Testis (tissue), 2 donors: ENCODE results near the gene AMOTL1.

ENCODE experiments used
- POLR2A ChIP-seq: fragments of 450-650 bp; IDR thresholded peaks from one replicate; pipeline ENCODE4 v1.6.1; 2017; ENCODE audit warnings: antibody characterized with exemption, mild to moderate bottlenecking, moderate library complexity
- TF ChIP-seq, protein P1 (sequence below), 3 experiments: fragments of 450-650 bp in 2 of 3; fragments of 200-600 bp in 1 of 3; sonication (generic) in 1 of 3; IDR thresholded peaks; one replicate each; pipeline ENCODE4 v1.5.1; 2016 to 2019; ENCODE audit warnings: antibody characterized with exemption in 3 of 3, mild to moderate bottlenecking in 2 of 3, moderate library complexity in 1 of 3

DNA sequence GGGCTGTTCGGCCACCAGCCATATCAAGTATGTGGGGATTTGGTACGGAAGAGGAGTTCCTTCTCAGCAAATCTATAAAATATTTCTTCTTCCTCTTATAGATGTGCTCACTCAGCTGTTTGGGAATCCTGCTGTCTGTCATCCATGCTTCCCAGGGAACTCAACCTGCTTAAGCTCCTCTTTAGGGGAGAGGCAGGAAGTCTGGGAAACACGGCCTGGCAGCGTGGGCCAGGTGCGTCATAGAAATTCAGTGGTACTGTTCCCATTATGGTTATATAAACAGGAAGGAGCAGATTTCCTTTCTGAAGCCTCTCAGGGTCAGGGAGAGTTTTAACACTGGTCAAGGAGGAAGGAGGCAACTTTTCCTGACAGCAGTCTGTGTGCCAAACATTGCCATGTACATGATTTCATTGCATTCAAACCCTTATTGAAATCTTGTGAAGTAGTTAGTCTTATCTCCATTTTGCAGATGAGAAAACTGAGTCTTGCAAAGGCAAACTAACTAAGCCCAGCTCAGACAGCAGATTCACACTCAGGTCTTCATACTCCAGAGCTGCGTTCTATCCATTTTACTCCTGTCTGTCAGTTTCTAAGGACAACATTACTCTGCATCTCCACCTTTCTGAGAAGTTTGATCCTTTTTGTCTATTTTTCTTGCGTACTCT lies 35.4 kb upstream of the AMOTL1 start:
- TF ChIP-seq, protein P1, sequence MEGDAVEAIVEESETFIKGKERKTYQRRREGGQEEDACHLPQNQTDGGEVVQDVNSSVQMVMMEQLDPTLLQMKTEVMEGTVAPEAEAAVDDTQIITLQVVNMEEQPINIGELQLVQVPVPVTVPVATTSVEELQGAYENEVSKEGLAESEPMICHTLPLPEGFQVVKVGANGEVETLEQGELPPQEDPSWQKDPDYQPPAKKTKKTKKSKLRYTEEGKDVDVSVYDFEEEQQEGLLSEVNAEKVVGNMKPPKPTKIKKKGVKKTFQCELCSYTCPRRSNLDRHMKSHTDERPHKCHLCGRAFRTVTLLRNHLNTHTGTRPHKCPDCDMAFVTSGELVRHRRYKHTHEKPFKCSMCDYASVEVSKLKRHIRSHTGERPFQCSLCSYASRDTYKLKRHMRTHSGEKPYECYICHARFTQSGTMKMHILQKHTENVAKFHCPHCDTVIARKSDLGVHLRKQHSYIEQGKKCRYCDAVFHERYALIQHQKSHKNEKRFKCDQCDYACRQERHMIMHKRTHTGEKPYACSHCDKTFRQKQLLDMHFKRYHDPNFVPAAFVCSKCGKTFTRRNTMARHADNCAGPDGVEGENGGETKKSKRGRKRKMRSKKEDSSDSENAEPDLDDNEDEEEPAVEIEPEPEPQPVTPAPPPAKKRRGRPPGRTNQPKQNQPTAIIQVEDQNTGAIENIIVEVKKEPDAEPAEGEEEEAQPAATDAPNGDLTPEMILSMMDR (IDR thresholded peaks at IDR 0.05): no peak
- TF ChIP-seq POLR2A: no peak
